Colonic mucosa (tissue), 4 donors: Measurements from ENCODE around the gene NINJ1. TPM values are rescaled to one million over a fixed set of nuclear protein-coding genes. Genes with fewer than 3 reads are reported as not detected.

Source experiments
- DNase-seq: peaks from one replicate; pipeline ENCODE4 v3.0.0-alpha.2; 2020
- H3K27ac ChIP-seq: fragments of 200-600 bp; one replicate; pipeline ENCODE4 v1.8.0; 2021
- H3K27me3 ChIP-seq: fragments of 200-600 bp; one replicate; pipeline ENCODE4 v1.8.0; 2021
- H3K36me3 ChIP-seq: fragments of 200-600 bp; one replicate; pipeline ENCODE4 v1.8.0; 2021
- H3K4me1 ChIP-seq: fragments of 200-600 bp; one replicate; pipeline ENCODE4 v1.8.0; 2021; ENCODE audit warnings: mild to moderate bottlenecking
- H3K4me3 ChIP-seq: fragments of 200-600 bp; one replicate; pipeline ENCODE4 v1.8.0; 2021
- H3K9ac ChIP-seq, 2 donors: one replicate each; pipeline ENCODE4 v1.7.0; 2013; ENCODE audit warnings: control low read depth in 2 of 2, low read depth in 2 of 2, low read length in 2 of 2
- H3K9me3 ChIP-seq: fragments of 200-600 bp; one replicate; pipeline ENCODE4 v1.8.0; 2021
- intact Hi-C: fragments of 100-400 bp; cut with DNase I; formaldehyde crosslinking; loops from one replicate; pipeline ENCODE4 v1.14.1; 2022
- total RNA-seq, 2 donors: library from RNA; stranded (reverse); fragmentation: NEBNext Ultra II Directional in 1 of 2; extraction: Animal tissue kit (Norgen Biotek cat#: 25700) in 1 of 2; gene quantifications; one replicate each; pipeline ENCODE4 v1.2.1, GENCODE V29; 2021
- TF ChIP-seq, protein P1 (sequence below): fragments of 200-600 bp; IDR thresholded peaks from one replicate; pipeline ENCODE4 v1.8.0; 2022; ENCODE audit warnings: antibody characterized with exemption, mild to moderate bottlenecking
- donor health status: healthy.
- donor health status: DM: no; HTN: no; CAD: no.
- donor health status: DM: no; HTN: no; CAD: no.

The NINJ1 gene
- total RNA-seq, 2 donors from 2014 or later, result 24.5 to 29.4 TPM

DNA sequence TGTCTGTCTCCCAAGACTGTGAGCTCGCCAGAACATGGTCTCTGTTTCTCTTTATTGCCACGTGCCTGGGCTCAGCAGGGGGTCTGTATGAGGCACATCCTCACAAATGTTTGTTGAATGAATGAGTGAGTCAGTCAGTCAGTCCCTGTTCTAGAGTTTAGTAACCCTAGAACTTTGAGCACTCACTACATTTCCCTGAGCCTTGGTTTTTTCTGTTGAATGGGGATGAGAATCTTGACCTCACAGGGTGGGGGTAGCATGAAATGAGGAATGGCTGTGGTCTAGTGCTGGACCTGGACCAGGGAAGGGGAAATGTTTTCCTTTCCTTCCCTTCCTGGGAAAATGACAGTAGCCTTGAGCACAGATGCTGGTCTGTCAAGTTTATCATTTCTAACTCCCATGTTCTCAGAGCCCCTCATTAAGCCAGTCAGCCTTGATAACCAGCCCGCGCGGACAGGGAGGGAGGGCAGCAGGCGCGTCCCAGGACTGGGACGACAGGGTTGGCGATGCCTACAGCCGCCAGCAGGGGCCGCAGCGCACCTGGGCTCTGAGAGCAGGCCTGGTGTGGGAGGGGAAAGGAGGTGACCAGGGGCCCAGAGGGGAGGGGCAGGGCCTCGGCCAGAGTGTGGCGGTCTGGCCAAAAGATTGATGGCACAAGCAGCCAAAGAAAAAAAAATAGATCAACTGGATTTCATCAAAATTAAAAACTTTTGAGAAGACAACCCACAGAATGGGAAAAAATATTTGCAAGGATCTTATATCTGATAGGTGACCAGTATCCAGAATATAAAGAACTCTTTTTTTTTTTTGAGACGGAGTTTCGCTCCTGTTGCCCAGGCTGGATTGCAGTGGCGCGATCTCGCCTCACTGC is 25.8 kb upstream of the NINJ1 start:
- H3K36me3 ChIP-seq, result no peaks in the 10 kb centered on the region
- no peak overlapping the region for H3K27ac ChIP-seq
- intact Hi-C loops, result loop anchor here (2.0 to 10.0 kb wide), 2 partner anchors 143 to 395 kb away; no protein-coding TSS in a partner anchor
- peak; percentile 90 for DNase-seq
- TF ChIP-seq, protein P1, sequence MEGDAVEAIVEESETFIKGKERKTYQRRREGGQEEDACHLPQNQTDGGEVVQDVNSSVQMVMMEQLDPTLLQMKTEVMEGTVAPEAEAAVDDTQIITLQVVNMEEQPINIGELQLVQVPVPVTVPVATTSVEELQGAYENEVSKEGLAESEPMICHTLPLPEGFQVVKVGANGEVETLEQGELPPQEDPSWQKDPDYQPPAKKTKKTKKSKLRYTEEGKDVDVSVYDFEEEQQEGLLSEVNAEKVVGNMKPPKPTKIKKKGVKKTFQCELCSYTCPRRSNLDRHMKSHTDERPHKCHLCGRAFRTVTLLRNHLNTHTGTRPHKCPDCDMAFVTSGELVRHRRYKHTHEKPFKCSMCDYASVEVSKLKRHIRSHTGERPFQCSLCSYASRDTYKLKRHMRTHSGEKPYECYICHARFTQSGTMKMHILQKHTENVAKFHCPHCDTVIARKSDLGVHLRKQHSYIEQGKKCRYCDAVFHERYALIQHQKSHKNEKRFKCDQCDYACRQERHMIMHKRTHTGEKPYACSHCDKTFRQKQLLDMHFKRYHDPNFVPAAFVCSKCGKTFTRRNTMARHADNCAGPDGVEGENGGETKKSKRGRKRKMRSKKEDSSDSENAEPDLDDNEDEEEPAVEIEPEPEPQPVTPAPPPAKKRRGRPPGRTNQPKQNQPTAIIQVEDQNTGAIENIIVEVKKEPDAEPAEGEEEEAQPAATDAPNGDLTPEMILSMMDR, result peak; percentile 94
- H3K9ac ChIP-seq, result peak overlapping the region in 1 of 2 donors; percentile 24
- no peaks in the 10 kb centered on the region for H3K4me1 ChIP-seq
- no peak overlapping the region for H3K4me3 ChIP-seq
- H3K27me3 ChIP-seq, result no peaks in the 10 kb centered on the region
- no peaks in the 10 kb centered on the region for H3K9me3 ChIP-seq

DNA sequence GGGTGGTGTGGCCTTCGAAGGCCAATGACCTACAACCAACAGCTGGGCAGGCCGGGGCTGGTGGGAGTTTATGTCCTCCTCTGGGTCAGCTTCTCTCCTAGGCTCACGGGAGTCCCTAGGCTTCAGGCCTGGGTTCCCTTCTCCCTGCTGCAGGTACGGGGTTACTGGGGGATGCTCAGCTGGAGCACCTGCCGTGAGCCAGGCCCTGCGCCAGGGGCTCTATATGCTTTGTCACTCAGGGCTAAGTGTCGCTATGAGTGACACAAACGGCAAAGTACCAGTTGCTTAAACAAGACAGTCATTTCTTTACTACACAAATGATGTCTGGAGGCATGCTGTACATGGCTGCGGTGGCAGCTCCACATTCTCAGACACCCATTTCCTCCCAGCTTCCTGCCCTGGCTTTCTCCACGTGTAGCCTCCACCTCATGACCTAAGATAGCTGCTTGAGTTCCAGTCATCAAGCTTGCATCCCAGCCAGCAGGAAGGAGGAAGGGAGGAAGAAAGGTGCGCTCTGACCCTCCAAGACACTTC is 22.5 kb upstream of the NINJ1 start:
- Histone ChIP-seq H3K27ac (no peak overlapping the region), H3K9me3 (no peaks in the 10 kb centered on the region), H3K27me3 (no peaks in the 10 kb centered on the region), H3K4me3 (no peak overlapping the region), H3K4me1 (no peaks in the 10 kb centered on the region), H3K9ac (no peak overlapping the region), H3K36me3 (no peaks in the 10 kb centered on the region)
- intact Hi-C loops, result no loop called here
- DNase-seq, result no peak
- TF ChIP-seq, protein P1, result no peak

DNA sequence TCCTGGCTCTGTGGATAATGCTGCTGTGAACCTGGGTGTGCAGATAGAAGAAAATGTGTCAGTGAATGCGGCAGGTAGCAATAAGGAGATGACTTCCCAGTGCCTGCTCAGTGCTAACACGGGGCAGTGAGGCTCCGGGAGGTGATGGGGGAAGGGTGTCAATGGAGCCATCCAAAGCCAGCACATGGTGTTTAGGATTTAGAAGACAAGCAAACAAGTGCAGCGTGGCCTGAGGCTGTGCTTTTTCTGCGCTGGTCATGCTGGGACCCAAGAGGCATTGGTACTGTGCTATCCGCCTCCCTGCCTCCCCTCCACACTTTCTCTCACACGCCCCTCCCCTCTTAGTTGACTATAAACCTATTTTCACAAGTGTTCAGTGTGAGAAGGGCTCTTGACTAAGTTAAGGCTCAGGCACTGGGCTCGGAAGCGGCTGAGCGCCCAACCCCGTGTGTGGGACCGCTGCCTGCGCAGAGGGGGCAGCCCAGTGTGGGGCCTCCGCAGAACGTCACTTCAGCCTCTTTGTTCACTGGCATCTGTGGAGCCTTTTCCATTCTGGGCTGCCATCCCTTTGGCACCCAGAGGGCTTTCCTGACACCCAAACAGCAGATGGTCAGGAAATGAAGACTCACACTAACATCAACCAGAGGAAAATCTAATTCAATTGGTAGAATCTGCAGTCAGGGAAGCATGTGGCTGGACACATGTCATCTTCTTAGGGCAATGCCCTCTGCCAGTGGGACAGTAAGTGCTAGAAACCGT is 21.8 kb upstream of the NINJ1 start:
- TF ChIP-seq, protein P1, result no peak
- Histone ChIP-seq H3K9me3 (no peaks in the 10 kb centered on the region), H3K9ac (no peak overlapping the region), H3K4me1 (no peaks in the 10 kb centered on the region), H3K27ac (no peak overlapping the region), H3K27me3 (no peaks in the 10 kb centered on the region), H3K4me3 (no peak overlapping the region), H3K36me3 (no peaks in the 10 kb centered on the region)
- DNase-seq, result no peak
- intact Hi-C loops, result no loop called here

DNA sequence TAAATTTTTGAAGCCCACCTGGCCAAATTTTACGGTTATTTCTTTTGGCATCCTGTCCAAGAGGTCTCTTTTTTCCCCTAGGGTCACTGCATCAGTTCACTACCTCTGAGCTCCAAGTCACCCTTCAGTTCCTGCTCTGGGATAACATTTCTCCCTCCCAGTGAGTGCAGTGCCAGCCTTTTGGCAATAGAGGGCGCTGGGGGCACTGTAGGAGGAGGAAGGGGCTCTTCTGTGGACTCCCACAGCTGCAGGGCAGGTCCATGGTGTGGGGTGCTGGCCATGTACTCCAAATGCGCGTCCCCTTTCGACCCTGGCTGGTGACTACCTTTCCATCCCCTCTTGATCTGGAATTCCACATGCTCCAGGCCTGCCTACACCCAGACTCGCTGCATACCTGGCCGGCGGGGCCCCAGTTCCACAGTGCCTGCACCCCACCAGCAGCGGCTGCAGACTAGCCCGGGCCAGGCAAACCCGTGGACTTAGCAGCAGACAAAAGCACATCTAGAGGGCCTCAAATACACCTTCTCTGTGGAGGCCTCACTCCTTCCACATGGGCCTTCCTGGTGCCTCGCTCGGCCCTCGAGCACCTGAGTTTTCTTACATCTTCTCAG is 20.3 kb upstream of the NINJ1 start:
- Histone ChIP-seq H3K36me3 (no peaks in the 10 kb centered on the region), H3K27ac (no peak overlapping the region), H3K4me1 (no peaks in the 10 kb centered on the region), H3K27me3 (no peaks in the 10 kb centered on the region), H3K4me3 (no peak overlapping the region), H3K9me3 (no peaks in the 10 kb centered on the region), H3K9ac (no peak overlapping the region)
- peak; percentile 53 for DNase-seq
- TF ChIP-seq, protein P1, result peak; percentile 45
- intact Hi-C loops, result no loop called here

DNA sequence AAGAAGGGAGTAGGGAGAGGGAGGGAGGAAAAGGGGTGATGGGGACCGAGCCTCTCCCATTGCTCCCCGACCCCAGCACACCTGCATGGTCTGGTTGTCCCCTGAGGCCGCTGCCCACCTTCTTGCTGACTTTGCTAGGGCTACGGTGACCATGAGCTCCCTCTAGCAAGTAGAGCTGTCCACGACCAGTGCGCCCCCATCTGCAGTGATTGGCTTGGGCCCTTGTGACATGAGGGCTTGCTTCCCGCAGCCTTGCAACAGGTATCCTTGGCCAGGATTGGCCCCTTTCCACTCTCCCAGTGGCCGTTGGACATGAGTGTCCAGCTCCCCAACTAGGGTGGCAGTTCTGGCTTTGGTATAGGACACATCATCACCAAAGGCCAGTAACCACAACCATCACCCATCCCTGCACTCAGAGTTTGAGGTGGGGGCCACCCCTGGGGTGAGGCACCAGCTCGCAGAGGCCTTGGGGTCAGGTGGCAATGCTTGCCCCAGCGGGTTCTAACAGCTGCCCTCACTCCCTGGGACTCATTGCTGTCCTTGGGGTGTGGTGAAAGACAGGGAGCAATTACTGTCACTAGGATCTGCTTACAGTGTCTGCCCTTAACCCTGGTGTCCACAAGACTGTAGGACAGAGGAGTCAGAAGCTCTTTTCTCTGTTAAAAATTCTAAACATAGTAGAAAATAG is 17.2 kb upstream of the NINJ1 start:
- intact Hi-C loops, result no loop called here
- H3K9me3 ChIP-seq, result no peaks in the 10 kb centered on the region
- DNase-seq, result no peak
- H3K36me3 ChIP-seq, result no peaks in the 10 kb centered on the region
- no peaks in the 10 kb centered on the region for H3K4me1 ChIP-seq
- H3K4me3 ChIP-seq, result no peak overlapping the region
- no peaks in the 10 kb centered on the region for H3K27me3 ChIP-seq
- no peak overlapping the region for H3K9ac ChIP-seq
- no peak overlapping the region for H3K27ac ChIP-seq
- TF ChIP-seq, protein P1, result no peak
